A673 (cell line): Measurements from ENCODE around the gene KRT14. TPM values are rescaled to one million over a fixed set of nuclear protein-coding genes. Genes with fewer than 3 reads are reported as not detected.
A peak's percentile ranks its signal among the peaks of the same experiment; 100 is the strongest.
"Not testable (repeated sequence)": the region's sequence is repeated elsewhere in the genome, so short reads cannot be mapped to it uniquely, and the experiment has no call there.

Source experiments
- BruUV-seq: library from RNA; stranded (reverse); fragments of 400-500 nt; replicated peaks from 2 replicates; lab custom pipeline; 2021; lab: Mats Ljungman, UMichigan
- CTCF ChIA-PET: fragments of 300-600 bp; sonication (Branson Sonifier 250); formaldehyde crosslinking; loops from one replicate; lab custom pipeline; 2022; ENCODE audit warnings: antibody characterized with exemption; lab: Charles Lee
- POLR2A ChIA-PET: fragments of 300-600 bp; sonication (Branson Sonifier 250); formaldehyde crosslinking; loops from one replicate; lab custom pipeline; 2022; ENCODE audit warnings: antibody characterized with exemption; ENCODE audit not compliant: low non-redundant PET; lab: Charles Lee
- DNase-seq: peaks from one replicate; pipeline ENCODE4 v3.0.0-alpha.2; 2015; ENCODE audit warnings: low spot score
- H3K27ac ChIP-seq: fragments of 200-600 bp; sonication (generic); 2 replicates; pipeline ENCODE4 v1.5.1; 2016; ENCODE audit warnings: mixed run types, low read depth, mild to moderate bottlenecking, mixed read lengths, antibody characterized with exemption, low read length; ENCODE audit not compliant: poor library complexity, severe bottlenecking
- H3K27me3 ChIP-seq: fragments of 200-600 bp; sonication (generic); replicated peaks from 2 replicates; pipeline ENCODE4 v1.6.1; 2017; ENCODE audit warnings: mixed run types, low read depth, mild to moderate bottlenecking, mixed read lengths, antibody characterized with exemption, low read length; ENCODE audit not compliant: insufficient read depth, poor library complexity
- H3K36me3 ChIP-seq: fragments of 200-600 bp; sonication (generic); 2 replicates; pipeline ENCODE4 v1.6.1; 2016; ENCODE audit warnings: mixed run types, mild to moderate bottlenecking, mixed read lengths, antibody characterized with exemption, low read length; ENCODE audit not compliant: insufficient read depth, poor library complexity, severe bottlenecking
- H3K4me1 ChIP-seq: fragments of 200-600 bp; sonication (generic); 2 replicates; pipeline ENCODE4 v1.6.1; 2017; ENCODE audit warnings: mixed run types, mild to moderate bottlenecking, mixed read lengths, antibody characterized with exemption, low read length; ENCODE audit not compliant: insufficient read depth, poor library complexity, severe bottlenecking
- H3K4me3 ChIP-seq: fragments of 200-600 bp; sonication (generic); 2 replicates; pipeline ENCODE4 v1.5.1; 2016; ENCODE audit warnings: low read depth, mixed run types, mild to moderate bottlenecking, mixed read lengths, low read length; ENCODE audit not compliant: poor library complexity, severe bottlenecking
- H3K9me3 ChIP-seq: fragments of 200-600 bp; sonication (generic); 2 replicates; pipeline ENCODE4 v1.6.1; 2016; ENCODE audit warnings: mixed run types, low read depth, mild to moderate bottlenecking, mixed read lengths, antibody characterized with exemption, low read length; ENCODE audit not compliant: poor library complexity, severe bottlenecking
- EZH2 ChIP-seq: fragments of 200-600 bp; sonication (generic); IDR thresholded peaks from 2 replicates; pipeline ENCODE4 v1.6.1; 2017; ENCODE audit warnings: borderline replicate concordance, low read depth, mild to moderate bottlenecking, mixed read lengths, antibody characterized with exemption, low read length; ENCODE audit not compliant: poor library complexity, severe bottlenecking
- intact Hi-C: fragments of 100-400 bp; cut with micrococcal nuclease; formaldehyde crosslinking; loops from one replicate; pipeline ENCODE4 v1.10.0; 2022; ENCODE audit not compliant: unreplicated experiment
- total RNA-seq: library from RNA; stranded (reverse); gene quantifications from 2 replicates; pipeline ENCODE4 v1.2.3, GENCODE V29; 2021
- TF ChIP-seq, protein P1 (sequence below): fragments of 300-800, 200-600 bp; sonication (generic); conservative IDR thresholded peaks from 2 replicates; pipeline ENCODE4 v1.5.1; 2017; ENCODE audit warnings: low read depth, mild to moderate bottlenecking, antibody characterized with exemption, low read length, moderate library complexity, mixed read lengths

KRT14 gene
- total RNA-seq, 1 experiment from 2014 or later, result not detected

DNA sequence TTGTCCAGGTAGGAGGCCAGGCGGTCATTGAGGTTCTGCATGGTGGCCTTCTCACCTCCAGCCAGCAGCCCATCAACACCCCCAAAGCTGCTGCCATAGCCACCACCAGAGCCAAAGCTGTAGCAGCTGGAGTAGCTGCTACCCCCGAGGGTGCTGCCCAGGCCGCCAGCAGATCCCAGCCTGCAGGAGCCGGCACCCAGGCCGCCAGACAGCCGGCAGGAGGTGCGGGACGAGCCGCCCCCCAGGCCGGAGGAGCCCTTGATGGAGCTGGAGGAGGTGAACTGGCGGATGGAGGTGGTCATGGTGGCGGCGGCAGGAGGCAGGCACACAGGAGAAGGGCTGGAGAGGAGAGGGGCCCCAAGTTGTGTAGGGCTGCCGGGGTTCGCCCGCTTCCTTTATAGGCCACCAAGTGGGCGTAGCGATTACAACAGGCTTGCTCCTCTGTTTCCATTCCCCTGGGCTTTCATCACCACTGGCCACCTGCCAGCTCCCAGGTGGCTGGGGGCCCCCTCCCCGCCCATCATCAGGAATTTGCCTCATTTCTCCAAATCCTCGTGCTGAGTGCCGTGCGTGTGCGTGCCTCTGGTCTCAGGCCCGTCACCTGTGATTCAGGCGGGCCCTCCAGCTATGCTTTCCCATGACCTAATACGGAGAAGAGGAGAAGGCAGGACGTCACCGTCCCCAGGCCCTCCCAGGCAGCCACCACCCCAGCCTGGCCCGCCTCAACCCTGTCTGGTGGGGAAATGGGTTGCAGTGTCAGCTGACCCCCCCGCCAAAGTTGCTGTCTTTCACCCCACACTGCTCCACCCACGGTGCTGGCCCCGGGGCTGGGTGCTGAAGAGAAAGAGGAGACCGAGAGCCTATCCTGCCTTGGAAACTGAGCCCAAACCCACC, 37.8 kb upstream of the KRT14 start, which contains the start of gene KRT17:
Gene KRT17 (minus strand): TSS at position 368 of the 894 bp plus-strand sequence. CDS start 66 bp downstream, at position 302.
- Histone ChIP-seq H3K4me3 (peak within 1 kb of the TSS; percentile 27), H3K27ac (peak within 1 kb of the TSS; percentile 59), H3K27me3 (no peaks in the 10 kb centered on the region), H3K9me3 (no peaks in the 10 kb centered on the region), H3K36me3 (no peaks in the 10 kb centered on the region), H3K4me1 (peaks cover 17% of the 10 kb centered on the region)
- TSS peak; percentile 84 for BruUV-seq
- DNase-seq, result peak; percentile 29
- CTCF ChIA-PET, result no interaction called here
- intact Hi-C loops, result no loop called here
- POLR2A ChIA-PET, result no interaction called here
- TF ChIP-seq, protein P1, sequence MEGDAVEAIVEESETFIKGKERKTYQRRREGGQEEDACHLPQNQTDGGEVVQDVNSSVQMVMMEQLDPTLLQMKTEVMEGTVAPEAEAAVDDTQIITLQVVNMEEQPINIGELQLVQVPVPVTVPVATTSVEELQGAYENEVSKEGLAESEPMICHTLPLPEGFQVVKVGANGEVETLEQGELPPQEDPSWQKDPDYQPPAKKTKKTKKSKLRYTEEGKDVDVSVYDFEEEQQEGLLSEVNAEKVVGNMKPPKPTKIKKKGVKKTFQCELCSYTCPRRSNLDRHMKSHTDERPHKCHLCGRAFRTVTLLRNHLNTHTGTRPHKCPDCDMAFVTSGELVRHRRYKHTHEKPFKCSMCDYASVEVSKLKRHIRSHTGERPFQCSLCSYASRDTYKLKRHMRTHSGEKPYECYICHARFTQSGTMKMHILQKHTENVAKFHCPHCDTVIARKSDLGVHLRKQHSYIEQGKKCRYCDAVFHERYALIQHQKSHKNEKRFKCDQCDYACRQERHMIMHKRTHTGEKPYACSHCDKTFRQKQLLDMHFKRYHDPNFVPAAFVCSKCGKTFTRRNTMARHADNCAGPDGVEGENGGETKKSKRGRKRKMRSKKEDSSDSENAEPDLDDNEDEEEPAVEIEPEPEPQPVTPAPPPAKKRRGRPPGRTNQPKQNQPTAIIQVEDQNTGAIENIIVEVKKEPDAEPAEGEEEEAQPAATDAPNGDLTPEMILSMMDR, result no peak
- no peak for TF ChIP-seq EZH2

DNA sequence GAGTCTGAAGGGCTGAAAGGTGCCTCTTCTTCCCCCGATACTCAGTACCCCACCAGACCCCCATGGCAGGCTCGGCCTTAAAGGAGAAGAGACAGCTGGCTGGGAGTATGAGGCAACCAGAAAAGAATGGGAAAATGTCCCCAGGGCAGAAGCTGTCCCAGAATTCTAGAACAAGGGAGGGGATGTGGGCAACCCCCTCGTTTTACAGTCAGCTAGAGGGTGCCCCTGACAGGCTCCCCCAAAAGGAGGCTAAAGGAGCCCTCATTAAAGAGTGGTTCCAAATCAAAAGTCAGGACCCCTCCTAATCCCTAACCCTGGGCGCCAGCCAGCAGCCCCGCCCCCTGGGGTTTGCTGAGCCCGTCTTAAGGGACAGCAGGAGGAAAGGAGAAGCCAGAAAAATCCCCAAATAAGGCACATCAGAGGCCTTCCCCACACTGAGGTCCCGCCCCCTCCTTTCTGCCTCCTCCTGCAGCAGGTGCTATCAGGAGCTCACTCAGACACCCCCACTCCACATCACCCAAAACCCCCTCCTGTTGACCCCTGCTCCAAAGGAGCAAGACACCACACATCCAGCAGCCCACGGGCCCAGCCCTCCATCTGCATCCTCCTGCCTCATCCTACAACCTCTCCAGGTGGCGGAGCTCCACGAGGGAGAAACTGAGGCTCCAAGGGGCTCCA, 36.6 kb upstream of the KRT14 start:
- Histone ChIP-seq H3K4me1 (peaks cover 17% of the 10 kb centered on the region), H3K4me3 (peak overlapping the region; percentile 27), H3K27ac (peak overlapping the region; percentile 65)
- H3K9me3 ChIP-seq, H3K27me3 ChIP-seq, H3K36me3 ChIP-seq, intact Hi-C loops, BruUV-seq, POLR2A ChIA-PET, CTCF ChIA-PET: not testable (repeated sequence)
- peak; percentile 29 for DNase-seq

DNA sequence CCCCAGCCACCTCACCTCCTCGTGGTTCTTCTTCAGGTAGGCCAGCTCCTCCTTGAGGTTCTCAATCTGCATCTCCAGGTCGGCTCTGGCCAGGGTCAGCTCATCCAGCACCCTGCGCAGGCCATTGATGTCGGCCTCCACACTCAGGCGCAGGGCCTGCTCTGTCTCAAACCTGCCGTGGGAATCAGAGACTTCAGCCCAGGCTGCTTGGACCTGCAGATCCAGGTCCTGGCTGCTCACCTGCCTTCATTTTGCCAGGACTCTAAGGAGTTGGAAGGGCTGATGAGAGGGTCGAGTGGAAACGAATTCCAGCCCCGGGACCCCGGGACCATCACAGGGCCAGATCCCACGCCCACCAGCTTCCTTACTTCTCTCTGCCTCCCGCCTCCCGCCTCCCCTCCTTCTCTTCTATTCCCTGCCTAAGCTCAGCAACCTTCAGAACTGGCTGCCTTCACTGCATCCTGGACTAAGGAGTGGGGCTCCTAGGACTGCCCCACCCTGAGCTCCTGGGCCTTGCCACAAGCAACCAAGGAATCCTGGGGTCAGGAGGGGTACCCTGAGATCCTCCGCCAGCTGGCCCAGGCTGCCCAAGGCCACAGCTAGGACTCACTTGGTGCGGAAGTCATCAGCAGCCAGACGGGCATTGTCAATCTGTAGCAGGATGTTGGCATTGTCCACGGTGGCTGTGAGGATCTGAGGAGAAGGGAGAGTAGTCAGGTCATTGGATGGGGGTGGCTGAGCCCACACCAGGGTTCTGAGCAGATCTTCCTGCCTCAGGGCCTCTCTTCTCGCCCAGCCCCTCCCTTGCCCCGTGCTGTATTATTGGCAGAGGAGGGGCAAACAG, 35.9 kb upstream of the KRT14 start:
- H3K9me3 ChIP-seq, H3K36me3 ChIP-seq, POLR2A ChIA-PET, DNase-seq, BruUV-seq, intact Hi-C loops, CTCF ChIA-PET, H3K27me3 ChIP-seq: not testable (repeated sequence)
- peak overlapping the region; percentile 65 for H3K27ac ChIP-seq
- H3K4me1 ChIP-seq, result peaks cover 17% of the 10 kb centered on the region
- peak overlapping the region; percentile 7 for H3K4me3 ChIP-seq

DNA sequence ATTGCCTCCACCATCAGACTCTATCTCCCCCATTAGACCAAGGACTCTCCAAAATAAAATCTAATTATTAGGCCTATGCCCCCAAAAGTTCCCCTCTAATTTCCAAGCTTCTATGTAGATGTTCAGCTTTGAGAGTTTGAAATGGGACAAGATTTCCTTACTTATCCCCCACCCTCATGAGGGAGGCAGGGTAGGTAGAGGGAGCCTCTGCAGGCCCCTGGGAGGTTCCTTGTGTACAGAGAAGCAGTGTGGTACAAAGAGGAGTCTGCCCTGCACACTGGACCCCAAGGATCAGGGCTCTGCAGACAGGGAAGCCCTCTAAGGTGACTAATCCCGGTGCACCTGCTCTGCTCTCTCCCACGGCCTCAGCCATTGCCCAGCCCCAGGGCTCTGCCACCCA, 35.2 kb upstream of the KRT14 start:
- peaks cover 17% of the 10 kb centered on the region for H3K4me1 ChIP-seq
- H3K27me3 ChIP-seq, result no peaks in the 10 kb centered on the region
- no TSS peak for BruUV-seq
- ChIA-PET POLR2A (no interaction called here), CTCF (no interaction called here)
- no peak overlapping the region for H3K4me3 ChIP-seq
- no peak for DNase-seq
- H3K9me3 ChIP-seq, result no peaks in the 10 kb centered on the region
- H3K36me3 ChIP-seq, result no peaks in the 10 kb centered on the region
- TF ChIP-seq EZH2, result no peak
- TF ChIP-seq, protein P1, result no peak
- intact Hi-C loops, result no loop called here
- peak overlapping the region; percentile 75 for H3K27ac ChIP-seq

DNA sequence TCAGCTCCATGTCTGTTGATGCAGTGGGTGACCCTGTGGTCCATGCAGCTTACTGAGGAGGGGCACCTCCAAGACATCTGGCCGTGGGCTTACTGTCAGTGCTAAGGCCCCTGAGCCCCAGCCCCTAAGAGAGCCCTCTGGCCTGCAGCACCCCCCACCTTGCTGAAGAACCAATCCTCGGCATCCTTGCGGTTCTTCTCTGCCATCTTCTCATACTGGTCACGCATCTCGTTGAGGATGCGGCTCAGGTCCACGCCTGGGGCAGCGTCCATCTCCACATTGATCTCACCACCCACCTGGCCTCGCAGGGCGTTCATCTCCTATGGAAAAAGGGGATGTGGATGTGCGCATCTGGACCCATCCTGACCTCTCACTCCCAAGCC, 34.7 kb upstream of the KRT14 start:
- Histone ChIP-seq H3K27ac (peak overlapping the region; percentile 75), H3K4me1 (peaks cover 17% of the 10 kb centered on the region)
- CTCF ChIA-PET, result interaction anchor here (1.0 kb wide), 1 partner anchor 42 kb away, joined by 3 read pairs; no protein-coding TSS in a partner anchor
- DNase-seq, H3K27me3 ChIP-seq, H3K4me3 ChIP-seq, H3K36me3 ChIP-seq, POLR2A ChIA-PET, intact Hi-C loops, H3K9me3 ChIP-seq, BruUV-seq: not testable (repeated sequence)
